Measurements from ENCODE around the gene MEGF6.

Gene MEGF6

DNA sequence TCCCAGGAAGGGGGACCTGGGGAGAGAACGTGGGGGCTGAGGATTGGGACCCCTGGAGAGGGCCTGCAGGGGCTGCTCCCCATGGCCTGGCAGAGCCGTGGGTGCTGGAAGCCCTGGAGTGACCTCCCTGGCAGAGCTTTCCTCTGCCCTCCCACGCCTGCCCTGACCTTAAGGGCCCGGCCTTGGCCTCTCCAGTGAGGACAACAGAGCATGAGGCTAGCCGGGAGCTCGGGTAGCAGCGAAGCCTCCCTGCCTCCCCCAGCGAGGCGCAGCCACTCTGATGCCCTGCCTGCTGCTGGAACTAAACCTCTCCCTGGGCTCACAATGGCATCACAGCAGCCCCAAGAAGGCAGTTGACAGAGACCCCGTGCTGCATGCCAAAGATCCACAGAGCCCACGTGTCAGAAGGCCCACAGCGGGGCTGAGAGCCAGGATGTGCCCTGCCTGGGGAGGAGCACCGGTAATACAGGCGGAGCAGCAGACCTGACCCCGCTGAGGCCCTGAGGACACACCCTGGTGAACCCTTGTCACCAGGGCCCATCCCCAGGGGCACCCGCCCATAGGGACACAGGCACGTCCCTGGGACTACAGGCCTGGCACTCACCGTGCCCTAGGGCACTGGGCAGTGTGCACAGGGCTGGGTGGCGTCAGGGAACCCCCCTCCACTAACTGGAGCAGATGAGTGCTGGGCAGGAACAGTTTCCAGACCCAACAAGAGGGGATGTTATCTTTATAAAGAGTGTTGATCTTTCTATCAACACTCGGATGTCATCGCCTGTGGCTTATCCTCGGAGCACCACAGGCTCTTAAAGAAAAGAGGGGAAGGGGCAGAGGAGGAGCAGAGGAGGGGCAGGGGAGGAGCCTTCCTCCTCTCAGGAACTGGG, 108.4 kb downstream of the MEGF6 start:
- DNase-seq (ENCODE audit: low spot score): no peak

DNA sequence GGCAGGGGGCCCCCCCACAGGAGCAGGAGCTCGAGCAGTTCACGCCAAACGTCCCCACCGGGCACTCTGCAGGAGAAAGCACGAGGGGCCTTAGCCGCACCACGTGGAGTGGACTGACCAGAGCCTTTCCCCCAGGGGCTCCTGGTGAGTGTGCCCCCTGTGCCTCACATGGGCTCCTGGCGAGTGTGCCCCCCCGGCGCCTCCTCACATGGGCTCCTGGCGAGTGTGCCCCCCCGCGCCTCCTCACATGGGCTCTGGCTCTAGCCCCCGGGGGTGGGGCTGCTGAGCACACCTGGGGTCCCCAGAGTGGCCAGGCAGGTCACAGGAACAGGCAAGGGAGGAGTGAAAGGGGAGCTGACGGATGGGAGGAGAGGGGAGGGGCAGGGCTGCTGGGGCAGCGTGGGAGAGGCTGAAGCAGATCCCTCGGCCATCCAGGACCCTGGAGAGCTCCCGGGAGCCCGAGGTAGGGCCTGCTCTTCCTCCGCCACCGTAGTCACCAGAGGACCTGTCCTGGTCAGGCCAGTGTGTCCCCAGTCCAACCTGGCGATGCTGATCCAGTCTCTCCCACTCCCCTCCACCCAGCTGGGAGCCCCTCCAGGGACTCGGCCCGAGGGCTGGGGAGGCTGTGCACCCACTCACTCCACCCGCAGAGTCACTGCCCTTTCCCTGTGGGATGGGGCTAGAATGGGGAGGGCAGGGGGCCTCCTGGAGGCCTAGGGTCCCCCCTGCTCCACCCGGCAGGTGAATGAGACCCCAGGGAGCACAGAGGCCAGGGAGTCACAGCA, 109.3 kb downstream of the MEGF6 start:
- DNase-seq (ENCODE audit: low spot score): peak; percentile 89

DNA sequence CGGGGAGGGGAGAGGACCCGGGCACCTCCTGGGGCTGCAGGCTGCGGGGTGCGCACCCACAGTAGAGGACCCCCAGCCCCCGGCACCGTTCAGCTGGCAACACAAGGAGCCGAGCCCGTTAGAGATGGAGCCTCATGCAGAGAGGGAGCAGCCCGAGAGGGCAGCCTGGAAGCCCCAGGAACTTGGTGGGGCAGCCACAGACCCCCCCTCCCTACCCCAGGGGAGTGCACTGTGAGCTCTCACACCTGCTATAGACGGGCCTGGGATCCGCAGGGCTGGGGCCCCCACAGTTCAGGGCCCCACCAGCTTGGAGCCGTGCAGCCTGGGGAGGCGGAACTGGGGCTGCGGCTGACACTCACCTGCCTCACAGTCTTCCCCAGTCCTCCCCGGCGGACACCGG, 109.9 kb downstream of the MEGF6 start:
- no peak for DNase-seq (ENCODE audit: low spot score)

DNA sequence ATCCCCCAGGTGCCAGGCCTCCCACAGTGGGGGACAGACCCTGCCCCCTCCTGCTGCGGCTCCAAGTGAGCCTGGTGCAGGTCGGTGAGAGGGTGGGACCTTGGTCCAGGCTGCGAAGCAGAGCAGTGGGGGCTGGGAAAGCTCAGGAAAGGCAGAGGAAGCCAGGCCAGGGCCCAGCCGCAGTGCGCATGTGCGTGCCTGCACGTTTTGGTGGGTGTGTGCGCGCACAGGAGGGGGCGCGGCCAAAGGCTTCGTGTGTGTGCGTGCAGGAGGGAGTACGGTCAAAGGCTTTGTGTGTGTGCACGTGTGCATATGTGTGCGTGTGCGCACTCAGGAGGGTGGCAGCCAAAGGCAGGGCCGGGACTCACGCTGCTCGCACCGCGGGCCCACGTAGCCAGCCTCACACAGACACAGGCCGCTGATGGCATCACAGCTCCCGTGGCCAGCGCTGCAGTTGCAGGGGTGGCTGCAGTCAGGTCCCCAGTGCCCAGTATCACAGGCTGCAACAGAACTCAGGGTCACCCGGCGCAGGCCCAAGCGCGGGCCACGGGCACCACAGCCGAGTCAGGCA, 111.0 kb downstream of the MEGF6 start:
- DNase-seq (ENCODE audit: low spot score): no peak

DNA sequence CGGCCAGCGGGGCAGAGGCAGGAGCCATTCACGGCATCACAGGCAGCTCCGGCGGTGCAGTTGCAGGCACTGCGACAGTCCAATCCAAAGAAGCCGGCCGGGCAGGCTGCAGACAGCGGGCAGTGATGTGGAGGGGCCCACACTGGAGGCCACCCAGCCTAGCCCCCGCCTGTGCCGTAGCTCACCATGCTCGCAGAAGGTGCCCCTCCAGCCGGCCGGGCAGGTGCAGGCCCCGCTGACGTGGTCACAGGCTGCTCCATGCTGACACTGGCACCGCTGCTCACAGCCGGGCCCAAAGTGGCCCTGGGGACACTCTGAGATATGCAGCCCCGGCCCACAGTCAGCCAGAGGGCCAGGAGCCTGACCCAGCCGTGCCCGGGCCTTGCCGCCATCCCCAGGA, 111.7 kb downstream of the MEGF6 start:
- DNase-seq (ENCODE audit: low spot score): no peak

- DNase-seq (ENCODE audit: low spot score): no peak
These were observed 112.3 kb downstream of the MEGF6 start for GRCh38 chr1:3498986-3499385.

GRCh38 chr1:3498246-3498930, 112.9 kb downstream of the MEGF6 start:
- DNase-seq (ENCODE audit: low spot score): no peak

DNA sequence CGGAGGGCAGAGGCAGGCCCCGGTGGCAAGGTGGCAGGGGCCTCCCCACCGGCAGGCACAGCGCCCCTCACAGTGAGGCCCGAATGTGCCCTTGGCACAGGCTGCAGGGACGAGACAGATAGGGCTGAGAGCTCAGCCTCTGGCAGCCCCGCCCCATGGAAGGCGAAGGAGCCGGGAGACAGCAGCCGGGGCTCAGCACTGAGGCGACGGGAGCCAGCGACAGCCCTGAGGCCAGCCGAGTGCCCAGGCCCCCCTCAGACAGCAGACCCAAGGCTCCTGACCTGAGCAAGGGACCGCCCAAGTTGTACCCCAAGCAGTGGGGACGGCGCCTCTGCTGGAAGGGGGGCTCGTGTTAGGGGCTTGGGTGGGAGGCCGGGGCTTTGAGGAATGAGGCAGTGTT, 113.8 kb downstream of the MEGF6 start:
- DNase-seq (ENCODE audit: low spot score): no peak

DNA sequence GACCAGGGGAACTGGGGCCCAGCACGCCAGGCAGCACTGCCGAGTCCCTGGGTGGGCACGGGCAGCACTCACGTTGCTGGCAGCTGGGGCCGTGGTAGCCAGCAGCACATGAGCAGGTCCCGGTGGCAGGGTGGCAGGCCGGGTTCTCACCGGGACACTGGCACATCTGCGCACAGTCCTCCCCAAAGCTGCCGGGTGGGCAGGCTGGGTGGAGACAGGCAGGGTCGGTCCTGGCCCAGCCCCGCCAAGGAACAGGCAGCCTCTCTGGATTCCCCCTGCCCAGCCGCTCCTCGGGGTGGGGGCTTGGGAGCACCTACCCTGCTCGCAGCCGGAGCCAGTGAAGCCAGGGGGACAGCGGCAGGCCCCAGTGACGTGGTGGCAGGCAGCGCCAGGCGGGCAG, 114.4 kb downstream of the MEGF6 start:
- DNase-seq (ENCODE audit: low spot score): no peak

- no peak for DNase-seq (ENCODE audit: low spot score)
These were observed 115.2 kb downstream of the MEGF6 start for GRCh38 chr1:3495776-3496745.

- no peak for DNase-seq (ENCODE audit: low spot score)
These were observed 116.7 kb downstream of the MEGF6 start for GRCh38 chr1:3494321-3495308.

DNA sequence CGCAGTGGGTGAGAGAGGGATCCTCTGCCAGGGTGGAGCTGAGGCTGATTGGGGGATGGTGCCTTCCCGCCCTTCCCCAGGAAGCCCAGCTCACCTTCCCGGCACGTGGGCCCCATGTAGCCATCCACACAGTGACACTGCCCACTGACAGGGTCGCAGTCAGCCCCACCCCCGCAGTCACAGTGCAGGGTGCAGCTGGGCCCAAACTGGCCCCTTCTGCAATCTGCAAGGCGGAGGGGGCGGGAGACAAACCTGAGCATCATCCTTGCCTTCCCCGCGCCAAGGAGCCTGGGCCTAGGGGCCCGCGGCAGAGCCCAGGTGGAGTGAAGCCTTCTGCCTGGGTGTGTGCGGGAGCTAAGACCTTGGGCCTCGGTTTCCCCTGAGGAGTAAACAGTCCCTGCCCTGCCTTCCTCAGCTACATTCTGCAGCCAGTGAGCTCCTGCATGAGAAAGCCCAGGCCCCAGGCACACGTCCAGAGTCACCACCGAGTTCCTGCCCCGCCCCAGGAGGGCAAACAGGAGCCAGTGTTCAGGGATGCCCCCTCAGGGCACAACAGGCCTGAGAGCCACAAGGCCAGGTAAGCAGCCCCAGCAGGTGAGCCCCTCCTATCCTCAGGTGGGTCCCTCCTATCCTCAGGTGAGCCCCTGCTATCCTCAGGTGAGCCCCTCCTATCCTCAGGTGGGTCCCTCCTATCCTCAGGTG, 118.6 kb downstream of the MEGF6 start:
- DNase-seq (ENCODE audit: low spot score): no peak

- DNase-seq (ENCODE audit: low spot score): peak; percentile 88
These were observed 119.7 kb downstream of the MEGF6 start for GRCh38 chr1:3491291-3492246.

DNA sequence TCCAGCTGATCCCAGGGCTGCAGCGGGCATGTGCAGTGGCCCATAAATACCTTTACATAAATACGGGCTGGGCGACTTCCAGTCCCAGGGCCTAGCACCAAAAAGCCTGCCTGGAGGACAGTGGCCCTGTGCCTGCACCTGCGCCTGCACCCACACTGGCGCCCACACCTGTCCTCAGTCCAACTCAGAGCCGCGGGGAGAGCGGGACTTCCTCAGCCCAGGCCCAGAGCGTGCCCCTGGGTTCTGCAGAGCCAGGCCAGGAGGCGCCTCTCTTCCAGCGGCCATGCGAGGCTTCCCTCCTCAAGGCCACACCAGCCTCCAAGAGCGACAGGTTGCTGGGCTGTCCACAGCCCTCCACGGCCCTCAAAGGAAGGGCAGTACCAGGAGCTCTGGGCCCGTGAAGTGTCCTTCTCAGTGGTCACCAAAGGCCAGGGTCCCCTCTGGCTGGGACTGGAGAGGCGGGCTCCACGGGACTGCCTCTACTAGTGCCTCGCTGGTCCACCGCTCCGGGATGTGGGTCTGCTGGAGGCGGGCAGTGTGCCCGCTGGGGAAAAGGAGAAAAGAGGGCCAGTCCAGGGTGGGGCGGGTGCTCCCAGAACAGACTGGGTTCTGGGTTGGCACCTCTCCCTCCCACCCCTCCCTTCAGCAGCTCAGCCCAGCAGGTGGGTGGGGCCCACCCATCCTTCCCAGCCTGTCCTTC, 121.1 kb downstream of the MEGF6 start:
- no peak for DNase-seq (ENCODE audit: low spot score)

- no peak for DNase-seq (ENCODE audit: low spot score)
These were observed 122.9 kb downstream of the MEGF6 start for GRCh38 chr1:3488432-3488831.

GRCh38 chr1:3485016-3485415, 126.3 kb downstream of the MEGF6 start:
- DNase-seq (ENCODE audit: low spot score): no peak

GRCh38 chr1:3483801-3484444, 127.4 kb downstream of the MEGF6 start:
- DNase-seq (ENCODE audit: low spot score): peak; percentile 72
